NCI-H2081 (cell line): ENCODE data around the gene ZSCAN30.
"Not testable (repeated sequence)": the region's sequence is repeated elsewhere in the genome, so short reads cannot be mapped to it uniquely, and the experiment has no call there.

Source experiments
- DNase-seq, 2 experiments: peaks; one replicate each; lab custom pipeline; 2025; lab: John Stamatoyannopoulos, UW

ZSCAN30 gene

DNA sequence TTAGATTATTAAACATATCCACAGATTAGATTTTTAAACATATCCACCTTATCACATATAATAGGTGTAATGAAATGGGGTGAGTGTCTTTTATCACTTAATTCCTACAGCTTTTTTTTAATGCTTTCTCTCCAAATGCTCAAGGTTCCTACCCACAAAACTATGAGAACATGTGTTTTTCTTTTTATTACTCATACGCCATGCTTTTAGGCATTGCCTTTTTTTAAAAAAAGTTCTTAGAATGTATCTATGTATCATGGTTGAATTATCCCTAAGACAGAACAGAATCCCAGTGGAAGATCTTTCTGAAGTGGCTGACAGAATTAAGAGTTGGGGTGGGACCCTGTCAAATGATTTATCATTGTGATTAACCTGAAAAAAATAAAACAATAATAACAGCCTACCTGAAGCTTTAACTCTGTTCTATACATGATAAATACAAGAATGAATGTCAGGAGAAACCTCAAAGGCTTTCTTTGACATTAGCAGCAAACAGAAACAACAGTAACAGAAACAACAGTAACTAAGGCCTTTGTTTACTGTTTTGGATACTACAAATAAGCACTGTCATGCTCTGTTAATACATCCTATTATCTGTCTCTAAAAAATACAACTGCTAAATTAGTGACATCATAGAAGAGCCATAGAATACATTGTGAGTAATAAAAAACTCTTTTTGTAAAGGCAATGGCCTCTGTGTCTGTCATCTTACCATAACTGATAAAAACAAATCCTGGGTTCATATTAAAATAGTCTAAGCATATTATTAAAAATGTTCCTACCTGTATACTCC, 53.3 kb downstream of the ZSCAN30 start:
- DNase-seq, result peak; percentile 31

DNA sequence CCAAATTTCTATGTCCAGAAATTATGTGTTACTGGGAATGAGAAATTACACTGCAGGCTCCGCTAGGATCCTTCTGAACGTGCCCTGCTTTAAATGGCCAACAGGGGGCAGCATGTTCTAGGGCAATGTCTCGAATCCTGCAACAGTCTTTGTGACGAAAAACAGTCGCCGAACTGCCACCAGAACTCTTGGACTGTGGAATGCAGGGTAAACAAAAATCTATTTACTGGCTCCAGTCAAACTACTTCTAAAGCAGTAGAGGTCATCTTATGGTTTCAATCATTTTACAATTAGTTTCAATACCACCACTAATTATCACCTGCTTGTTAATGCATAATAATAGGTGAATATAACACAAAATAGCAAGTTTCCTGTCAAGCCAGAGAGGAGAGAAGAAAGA, 59.0 kb downstream of the ZSCAN30 start:
- DNase-seq, result peak; percentile 83 to 84

DNA sequence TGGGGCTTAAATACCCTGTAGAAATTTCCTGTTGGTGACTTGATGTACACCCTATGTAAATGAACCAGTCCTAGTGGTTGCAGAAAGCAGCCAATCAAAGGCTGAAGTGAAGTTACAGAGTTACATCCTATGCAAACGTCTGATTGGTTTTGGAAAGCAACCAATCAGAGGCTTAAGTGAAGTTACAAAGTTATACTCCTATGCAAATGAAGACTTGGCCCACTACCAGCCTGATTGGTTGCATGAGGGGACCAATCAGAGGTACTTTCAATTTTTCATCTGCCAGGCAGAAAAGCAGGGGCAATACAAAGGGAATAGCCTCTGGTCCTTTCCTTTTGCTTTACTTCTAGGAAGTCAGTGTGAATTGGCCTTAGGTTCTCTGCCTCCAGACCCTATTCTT, 62.8 kb downstream of the ZSCAN30 start:
- DNase-seq, result no peak

DNA sequence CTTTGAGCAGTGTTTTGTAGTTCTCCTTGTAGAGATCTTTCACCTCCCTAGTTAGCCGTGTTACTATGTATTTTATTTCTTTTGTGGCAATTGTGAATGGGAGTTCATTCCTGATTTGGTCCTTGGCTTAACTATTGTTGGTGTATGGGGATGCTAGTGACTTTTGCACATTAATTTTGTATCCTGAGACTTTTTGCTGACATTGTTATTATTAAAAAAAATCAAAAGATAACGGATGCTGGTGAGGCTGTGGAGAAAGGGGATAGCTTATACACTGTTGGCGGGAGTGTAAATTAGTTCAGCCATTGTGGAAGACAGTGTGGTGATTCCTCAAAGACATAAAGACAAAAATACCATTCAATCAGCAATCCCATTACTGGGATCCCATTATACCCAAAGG, 66.2 kb downstream of the ZSCAN30 start:
- DNase-seq, result no peak

DNA sequence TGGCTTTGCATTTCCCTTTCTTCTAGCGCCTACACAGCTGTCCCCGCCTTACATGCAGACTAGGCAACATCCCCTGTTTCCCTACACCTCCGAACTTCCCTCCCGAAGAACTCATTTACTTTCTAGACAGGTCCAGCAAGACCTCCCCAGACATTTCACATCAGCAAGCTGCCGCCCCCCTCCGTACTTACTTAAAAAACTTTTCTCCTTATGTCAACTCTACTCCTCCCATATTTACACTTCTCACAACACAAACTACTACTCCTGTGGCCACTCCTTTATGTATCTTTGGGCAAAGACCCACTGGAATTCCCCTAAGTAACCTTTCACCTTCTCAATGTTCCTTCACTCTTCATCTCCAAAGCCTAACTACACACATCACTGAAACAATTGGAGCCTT, 69.6 kb downstream of the ZSCAN30 start:
- DNase-seq, result no peak

DNA sequence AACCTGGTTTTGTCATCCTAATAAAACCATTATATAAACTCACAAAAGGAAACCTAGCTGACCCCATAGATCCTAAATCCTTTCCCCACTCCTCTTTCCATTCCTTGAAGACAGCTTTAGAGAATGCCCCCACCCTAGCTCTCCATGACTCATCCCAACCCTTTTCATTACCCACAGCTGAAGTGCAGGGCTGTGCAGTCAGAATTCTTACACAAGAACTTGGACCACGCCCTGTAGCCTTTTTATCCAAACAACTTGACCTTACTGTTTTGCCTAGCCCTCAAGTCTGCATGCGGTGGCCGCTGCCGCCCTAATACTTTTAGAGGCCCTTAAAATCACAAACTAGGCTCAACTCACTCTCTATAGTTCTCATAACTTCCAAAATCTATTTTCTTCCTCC, 70.7 kb downstream of the ZSCAN30 start:
- not testable (repeated sequence) for DNase-seq

DNA sequence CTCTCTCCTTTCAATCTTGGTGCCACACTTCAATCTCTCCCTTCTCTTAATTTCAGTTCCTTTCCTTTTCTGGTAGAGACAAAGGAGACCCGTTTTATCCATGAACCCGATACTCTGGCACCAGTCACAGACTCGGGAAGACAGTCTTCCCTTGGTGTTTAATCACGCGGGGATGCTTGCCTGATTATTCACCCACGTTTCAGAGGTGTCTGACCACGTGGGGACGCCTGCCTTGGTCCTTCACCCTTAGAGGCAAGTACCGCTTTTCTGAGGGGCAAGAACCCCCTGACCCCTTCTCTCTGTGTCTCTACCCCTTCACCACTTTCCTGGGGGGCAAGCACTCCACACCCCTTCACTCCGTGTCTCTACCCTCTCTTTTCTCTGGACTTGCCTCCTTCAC, 73.4 kb downstream of the ZSCAN30 start:
- DNase-seq, result not testable (repeated sequence)

DNA sequence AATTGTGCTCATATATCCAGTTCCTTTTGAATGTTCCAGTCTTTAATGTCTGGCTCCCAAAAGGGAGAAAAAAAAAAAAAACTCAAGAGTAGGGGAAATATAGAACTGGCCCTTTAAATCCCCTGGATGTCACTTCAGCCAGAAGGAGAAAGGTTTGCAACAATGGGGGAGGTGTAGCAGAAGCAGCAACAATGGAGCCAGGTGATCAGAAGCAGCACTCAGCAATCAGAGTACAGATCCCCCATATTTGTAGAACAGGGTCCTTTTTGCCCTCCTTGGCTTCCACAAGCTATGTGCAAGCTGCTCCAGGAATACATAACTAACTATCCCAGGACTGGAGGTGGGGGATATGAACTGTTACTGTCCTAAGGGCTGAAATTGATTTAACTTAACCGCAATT, 75.0 kb downstream of the ZSCAN30 start:
- DNase-seq, result no peak

DNA sequence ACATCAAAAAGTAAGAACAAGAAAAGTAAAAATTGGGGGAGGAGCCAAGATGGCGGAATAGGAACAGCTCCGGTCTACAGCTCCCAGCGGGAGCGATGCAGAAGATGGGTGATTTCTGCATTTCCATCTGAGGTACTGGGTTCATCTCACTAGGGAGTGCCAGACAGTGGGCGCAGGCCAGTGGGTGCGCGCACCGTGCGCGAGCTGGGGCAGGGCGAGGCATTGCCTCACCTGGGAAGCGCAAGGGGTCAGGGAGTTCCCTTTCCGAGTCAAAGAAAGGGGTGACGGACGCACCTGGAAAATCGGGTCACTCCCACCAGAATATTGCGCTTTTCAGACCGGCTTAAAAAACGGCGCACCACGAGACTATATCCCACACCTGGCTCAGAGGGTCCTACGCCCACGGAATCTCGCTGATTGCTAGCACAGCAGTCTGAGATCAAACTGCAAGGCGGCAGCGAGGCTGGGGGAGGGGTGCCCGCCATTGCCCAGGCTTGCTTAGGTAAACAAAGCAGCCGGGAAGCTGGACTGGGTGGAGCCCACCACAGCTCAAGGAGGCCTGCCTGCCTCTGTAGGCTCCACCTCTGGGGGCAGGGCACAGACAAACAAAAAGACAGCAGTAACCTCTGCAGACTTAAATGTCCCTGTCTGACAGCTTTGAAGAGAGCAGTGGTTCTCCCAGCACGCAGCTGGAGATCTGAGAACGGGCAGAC, 84.1 kb downstream of the ZSCAN30 start:
- not testable (repeated sequence) for DNase-seq

DNA sequence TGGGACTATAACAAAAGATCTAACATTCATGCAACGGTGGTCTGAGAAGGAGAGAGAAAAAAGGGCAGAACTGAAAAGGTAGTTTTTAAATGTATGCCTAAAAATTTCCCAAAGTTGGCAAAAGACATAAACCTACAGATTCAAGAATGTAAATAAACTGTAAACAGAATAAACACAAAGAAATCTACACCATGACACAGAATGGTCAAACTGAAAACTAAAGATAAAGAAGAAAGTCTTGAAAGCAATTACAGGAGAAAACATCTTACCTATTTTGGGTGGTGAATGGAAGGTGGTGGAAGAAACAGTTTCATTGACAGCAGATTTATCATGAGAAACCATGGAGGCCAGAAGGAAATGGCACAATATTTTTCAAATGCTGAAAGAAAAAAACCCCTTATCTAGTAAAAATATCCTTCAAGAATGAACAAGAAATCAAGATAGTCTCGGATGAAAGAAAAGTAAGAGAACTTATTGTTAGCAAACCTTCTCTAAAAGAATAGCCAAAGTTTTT, 84.8 kb downstream of the ZSCAN30 start:
- DNase-seq, result no peak

DNA sequence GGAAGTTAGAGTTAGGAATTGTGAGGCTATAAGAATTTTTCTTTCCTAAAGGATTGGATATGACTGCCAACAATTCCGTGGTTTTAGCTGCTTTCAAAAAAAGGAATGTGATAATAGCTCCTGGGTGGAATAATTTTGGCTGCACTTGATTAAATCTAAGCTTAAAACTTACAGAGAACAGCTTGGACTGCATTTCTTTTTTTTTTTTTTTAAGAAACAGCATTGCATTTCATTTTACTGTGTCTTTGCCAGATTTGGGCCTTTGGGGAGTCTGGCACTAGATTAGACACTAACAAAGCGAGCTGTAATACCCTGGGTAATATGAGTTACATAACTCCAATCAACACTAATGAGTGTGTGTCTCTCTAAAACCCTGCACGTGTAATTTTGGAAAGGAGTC, 87.0 kb downstream of the ZSCAN30 start:
- no peak for DNase-seq

DNA sequence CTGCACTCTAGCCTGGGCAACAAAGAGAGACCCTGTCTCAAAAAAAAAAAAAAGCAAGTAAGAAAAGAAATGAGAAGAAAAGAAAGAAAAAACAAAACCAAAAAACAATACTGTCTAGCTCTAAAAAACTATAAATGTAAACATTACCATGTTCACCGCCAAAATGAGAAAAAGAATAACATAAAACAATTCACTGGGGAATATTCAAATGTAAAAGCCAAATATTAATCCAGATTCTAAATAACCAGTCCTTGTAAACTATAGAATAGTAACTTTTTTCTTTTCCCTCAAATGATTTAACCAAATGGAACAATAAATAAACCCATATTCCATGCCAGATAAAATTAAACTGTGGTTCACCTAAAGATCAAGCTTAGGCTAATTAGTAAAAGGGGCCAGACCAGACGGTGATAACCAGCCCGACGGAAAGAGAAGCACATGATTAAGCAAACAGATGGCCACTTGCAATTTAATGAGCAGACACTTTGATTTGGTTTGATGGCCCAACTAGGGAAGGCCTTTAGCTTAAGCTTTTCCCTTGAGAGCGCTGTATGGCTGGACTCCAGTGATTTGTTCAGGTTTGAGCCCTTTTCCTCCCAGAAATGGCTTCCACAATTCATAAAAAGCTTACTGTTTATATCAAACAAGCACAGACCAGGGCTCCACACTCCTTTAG, 88.6 kb downstream of the ZSCAN30 start:
- DNase-seq, result no peak
